Activated CD8-positive, alpha-beta memory T cell treated with anti-CD3 and anti-CD28 coated beads for 36 hours (primary cell): ENCODE data around the gene ARID5B. TPM values are rescaled to one million over a fixed set of nuclear protein-coding genes. Genes with fewer than 3 reads are reported as not detected.
"Not testable (repeated sequence)": the region's sequence is repeated elsewhere in the genome, so short reads cannot be mapped to it uniquely, and the experiment has no call there.

Source experiments
- CTCF ChIA-PET: fragments of 350-600 bp; sonication (Branson Sonifier 250); formaldehyde crosslinking; loops from one replicate; lab custom pipeline; 2021; ENCODE audit warnings: antibody characterized with exemption; lab: Charles Lee
- POLR2A ChIA-PET: fragments of 350-600 bp; sonication (Branson Sonifier 250); formaldehyde crosslinking; loops from one replicate; lab custom pipeline; 2021; ENCODE audit warnings: antibody characterized with exemption; lab: Charles Lee
- total RNA-seq, 2 experiments: library from RNA; stranded (reverse); gene quantifications; one replicate each; pipeline ENCODE4 v1.2.3, GENCODE V29; 2021

Gene ARID5B, protein sequence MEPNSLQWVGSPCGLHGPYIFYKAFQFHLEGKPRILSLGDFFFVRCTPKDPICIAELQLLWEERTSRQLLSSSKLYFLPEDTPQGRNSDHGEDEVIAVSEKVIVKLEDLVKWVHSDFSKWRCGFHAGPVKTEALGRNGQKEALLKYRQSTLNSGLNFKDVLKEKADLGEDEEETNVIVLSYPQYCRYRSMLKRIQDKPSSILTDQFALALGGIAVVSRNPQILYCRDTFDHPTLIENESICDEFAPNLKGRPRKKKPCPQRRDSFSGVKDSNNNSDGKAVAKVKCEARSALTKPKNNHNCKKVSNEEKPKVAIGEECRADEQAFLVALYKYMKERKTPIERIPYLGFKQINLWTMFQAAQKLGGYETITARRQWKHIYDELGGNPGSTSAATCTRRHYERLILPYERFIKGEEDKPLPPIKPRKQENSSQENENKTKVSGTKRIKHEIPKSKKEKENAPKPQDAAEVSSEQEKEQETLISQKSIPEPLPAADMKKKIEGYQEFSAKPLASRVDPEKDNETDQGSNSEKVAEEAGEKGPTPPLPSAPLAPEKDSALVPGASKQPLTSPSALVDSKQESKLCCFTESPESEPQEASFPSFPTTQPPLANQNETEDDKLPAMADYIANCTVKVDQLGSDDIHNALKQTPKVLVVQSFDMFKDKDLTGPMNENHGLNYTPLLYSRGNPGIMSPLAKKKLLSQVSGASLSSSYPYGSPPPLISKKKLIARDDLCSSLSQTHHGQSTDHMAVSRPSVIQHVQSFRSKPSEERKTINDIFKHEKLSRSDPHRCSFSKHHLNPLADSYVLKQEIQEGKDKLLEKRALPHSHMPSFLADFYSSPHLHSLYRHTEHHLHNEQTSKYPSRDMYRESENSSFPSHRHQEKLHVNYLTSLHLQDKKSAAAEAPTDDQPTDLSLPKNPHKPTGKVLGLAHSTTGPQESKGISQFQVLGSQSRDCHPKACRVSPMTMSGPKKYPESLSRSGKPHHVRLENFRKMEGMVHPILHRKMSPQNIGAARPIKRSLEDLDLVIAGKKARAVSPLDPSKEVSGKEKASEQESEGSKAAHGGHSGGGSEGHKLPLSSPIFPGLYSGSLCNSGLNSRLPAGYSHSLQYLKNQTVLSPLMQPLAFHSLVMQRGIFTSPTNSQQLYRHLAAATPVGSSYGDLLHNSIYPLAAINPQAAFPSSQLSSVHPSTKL
- 10 to 100 TPM; 33.1 to 33.4 TPM for total RNA-seq

DNA sequence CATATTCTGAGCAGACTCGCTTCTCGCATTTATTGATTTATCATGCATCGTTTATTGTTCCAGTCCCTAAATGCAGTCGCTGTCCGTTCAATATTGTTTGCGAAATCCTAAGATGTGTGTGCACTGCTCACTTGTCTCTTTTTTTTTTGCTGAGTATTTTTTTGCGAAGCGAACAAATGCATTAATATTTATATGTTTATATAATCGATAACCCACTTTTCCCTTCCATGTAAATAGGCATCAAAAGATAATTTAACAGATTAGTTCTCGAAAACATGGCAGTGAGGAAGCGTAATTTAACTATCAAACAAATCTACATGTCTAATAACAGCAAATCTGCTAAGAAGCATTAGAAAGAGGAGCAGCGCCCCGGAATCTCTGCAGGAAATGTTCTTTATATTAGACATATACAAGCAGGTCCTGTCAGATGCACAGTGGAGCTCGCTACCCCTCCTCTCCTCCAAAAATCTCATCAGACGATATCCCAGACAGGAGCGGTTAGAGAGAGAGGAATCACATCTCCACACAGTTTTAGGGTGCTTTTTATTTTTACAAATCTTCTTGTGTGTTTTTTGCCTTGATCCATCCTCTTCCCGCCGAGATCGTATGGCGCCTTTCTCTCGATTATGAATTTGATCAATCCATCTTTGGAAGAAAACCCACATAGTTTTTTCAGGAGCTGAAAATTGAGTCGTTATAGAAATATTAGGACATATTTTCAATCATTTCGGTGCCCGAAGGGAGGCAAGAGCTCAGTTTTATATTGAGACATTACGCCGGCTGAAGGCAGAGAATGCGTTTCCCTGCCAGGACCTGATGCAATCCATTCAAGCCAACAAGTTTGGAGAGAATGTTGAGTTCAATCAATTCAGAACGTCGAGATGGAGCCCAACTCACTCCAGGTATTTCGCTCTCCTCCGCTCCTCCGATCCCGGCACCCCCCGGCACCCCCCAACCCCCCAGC lies at the start of gene ARID5B:
Gene ARID5B (plus strand): TSS at position 871 of the 964 bp plus-strand sequence. CDS start 11 bp downstream, at position 882.
- ChIA-PET POLR2A (interaction anchor here (0.6 to 6.5 kb wide), 7 partner anchors 37 to 163 kb away, joined by 4 to 102 read pairs (median 7); no protein-coding TSS in a partner anchor), CTCF (interaction anchor here (0.7 to 2.0 kb wide), 5 partner anchors 37 to 153 kb away, joined by 4 to 9 read pairs (median 5); no protein-coding TSS in a partner anchor)

DNA sequence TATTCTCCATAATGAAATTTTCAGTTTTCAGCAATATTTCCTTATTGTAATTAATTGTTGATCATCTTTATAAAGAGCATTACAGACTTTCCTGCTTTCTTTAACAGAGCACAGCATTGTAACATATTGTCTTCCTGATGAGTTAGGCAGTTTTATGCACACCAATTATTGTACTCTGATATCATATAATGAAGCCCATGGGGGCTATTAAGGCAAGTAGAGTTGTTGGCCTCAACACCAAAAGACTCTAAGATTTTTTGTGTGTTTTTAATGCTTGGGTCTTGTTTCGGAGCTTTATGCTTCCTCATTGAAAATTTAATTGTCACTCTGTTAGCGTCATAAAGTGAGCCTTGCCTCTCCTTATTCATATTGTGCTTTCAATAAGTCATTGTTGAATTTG lies 49.2 kb upstream of the ARID5B start:
- ChIA-PET POLR2A (no interaction called here), CTCF (no interaction called here)

DNA sequence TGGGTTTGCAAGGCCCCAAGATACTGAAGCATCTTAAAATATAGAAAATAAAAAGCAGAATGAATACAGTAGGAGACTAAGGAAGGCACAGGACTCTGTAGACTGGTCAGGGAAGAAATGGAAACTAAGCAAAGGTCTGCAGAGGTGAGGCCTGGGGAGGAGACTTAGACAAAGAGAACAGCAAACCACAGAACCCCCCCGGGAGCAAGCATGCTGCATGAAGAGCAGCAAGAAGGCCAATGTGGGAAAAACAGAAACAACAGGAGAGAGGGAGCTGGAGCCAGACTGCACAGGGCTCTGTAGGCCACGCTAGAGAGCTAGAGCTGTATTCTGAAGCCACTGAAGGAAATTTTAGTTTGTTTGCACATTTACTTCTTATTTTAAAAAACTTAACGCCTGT lies 45.7 kb upstream of the ARID5B start:
- CTCF ChIA-PET = interaction anchor here (0.6 kb wide), 1 partner anchor 19 kb away, joined by 3 read pairs; no protein-coding TSS in a partner anchor

DNA sequence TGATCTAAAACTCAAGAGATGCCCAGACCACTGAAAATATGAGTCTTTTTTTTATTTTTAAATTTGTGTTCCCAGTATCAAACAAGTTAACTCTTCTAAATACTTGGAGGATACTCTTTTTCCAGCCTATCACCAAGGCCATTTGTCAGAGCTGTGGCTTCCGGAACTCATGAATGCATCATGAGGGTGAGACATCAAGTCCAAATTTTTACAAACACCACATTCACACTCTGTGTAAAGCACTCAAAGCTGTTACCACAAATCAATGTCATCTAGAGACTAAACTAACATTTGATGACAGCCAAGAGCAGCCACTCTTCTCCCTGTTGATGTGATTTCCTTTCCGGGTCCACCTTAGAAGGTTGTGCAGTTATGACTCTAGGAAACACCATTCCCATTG lies 43.8 kb upstream of the ARID5B start:
- POLR2A ChIA-PET = no interaction called here
- CTCF ChIA-PET = no interaction called here

More for the DNA sequence above, 45.7 kb upstream of the ARID5B start:
- POLR2A ChIA-PET = interaction anchor here (0.6 kb wide), 1 partner anchor 1238 kb away, joined by 5 read pairs; no protein-coding TSS in a partner anchor

DNA sequence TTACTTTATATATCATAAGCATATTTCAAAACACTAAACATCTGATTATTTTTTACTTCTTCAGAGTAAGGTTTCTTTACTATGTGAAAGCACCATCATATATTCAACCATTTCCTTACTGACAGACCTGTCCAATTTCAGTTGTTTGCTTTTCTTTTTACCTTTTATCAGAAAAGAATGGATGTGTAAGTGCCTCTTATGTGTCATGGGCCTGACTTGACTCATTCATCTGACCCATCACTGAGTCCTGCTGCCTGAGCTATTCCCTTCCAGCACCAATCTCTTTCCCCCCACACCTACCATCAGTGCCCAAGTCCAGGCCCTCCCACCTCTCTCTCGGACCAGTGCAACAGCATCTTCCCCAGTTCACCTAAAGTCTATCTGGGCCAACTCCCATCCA lies 41.7 kb upstream of the ARID5B start:
- POLR2A ChIA-PET = no interaction called here
- CTCF ChIA-PET = no interaction called here

DNA sequence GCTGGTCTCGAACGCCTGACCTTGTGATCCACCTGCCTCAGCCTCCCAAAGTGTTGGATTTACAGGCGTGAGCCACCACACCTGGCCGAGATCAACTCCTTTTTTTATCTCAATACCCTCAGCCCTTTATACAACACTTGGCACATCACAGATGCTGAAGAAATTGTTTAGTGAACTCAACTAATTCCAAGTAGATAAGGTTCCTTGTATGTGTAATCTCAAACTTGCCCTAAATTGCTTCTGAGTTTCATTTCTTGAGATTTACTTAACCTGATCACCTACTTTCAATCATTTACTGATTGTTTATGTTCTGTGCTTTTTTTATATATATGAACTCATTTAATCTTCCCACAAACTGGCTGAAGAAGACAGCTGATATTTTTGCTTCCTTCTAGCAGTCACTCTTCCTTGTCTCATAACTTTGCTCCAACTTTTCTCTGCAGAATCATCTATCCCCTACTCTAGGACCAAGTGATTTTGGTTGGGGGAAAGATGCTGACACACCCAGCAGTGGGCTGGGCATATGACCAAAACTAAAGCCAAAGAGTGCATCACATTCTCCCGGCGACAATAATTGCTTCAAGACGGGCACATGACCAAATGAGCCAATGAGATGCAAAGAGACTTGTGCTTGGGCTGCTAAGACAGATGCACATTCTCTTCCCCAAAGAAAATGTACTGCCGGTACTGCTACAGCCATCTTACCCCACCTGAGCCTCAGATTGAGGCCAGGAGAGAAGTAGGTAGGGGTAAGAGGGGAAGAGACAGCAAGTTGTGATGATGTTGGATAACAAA lies 40.3 kb upstream of the ARID5B start:
- CTCF ChIA-PET = no interaction called here
- POLR2A ChIA-PET = no interaction called here

DNA sequence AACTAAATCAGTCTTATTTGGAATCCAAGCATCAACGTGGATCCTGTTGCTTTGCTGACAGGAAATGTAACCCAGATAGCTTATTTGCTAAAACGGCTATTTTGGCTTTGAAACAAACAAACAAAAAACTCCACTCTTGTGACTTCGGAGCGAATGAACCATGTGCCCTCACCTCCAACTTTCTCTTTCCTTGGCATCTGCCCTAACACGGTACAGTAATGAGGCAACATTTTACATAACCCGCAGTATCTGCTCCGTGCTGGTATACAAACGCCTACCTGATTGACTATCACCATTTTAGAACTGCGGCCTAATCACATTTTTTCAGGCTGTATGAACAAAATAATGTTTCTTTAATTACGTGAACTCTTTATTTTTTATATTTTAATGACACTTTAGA lies 37.5 kb upstream of the ARID5B start:
- CTCF ChIA-PET = no interaction called here

DNA sequence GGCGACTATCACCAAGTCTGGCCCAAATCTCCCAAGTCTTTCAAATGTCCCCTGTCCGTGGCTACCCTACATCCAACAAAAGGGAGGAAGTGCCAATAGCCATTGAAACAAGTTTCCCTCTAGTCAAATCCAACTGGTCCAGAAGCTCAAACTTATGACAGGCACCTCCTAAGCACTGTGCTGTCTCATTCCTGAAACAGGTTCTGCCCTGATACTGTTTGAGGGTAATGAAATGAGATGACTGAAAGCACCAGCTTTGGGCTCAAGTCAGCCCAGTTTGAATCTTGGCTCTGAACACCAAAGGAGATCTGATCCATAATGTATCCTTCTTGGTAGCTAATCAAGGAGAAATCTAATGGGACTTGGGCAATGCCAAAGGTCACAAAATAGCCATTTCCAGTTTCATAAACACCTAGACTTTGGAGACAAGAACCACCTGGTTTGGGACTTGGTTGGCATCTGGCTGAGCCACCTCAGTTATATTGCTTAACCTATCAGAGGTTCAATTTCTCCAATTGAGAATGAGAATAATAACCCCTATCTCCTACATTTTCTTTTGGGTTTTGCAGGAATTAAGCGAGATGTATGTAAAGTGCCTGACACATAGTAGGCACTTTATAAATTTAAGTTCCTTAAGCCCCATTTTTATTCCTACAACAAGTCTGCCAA lies 34.7 kb upstream of the ARID5B start:
- CTCF ChIA-PET = interaction anchor here (0.7 to 1.3 kb wide), 5 partner anchors 10 to 260 kb away, joined by 3 to 4 read pairs (median 3); no protein-coding TSS in a partner anchor
- POLR2A ChIA-PET = interaction anchor here (0.6 kb wide), 1 partner anchor 180 kb away, joined by 3 read pairs; no protein-coding TSS in a partner anchor

More for the DNA sequence above, 37.5 kb upstream of the ARID5B start:
- POLR2A ChIA-PET = no interaction called here

DNA sequence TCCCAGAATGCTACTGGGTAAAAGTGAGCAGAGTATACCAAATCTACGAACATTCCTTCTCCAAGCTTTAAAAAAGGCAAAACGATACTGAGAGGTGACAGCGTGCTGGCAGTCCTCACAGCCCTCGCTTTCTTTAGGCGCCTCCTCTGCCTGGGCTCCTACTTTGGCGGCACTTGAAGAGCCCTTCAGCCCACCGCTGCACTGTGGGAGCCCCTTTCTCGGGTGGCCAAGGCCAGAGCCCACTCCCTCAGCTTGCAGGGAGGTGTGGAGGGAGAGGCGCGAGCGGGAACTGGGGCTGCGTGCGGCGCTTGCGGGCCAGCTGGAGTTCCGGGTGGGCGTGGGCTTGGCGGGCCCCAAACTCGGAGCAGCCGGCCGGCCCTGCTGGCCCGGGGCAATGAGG lies 34.1 kb upstream of the ARID5B start:
- POLR2A ChIA-PET = not testable (repeated sequence)
- CTCF ChIA-PET = interaction anchor here (1.1 to 1.3 kb wide), 2 partner anchors 9 to 19 kb away, joined by 3 to 4 read pairs; no protein-coding TSS in a partner anchor

DNA sequence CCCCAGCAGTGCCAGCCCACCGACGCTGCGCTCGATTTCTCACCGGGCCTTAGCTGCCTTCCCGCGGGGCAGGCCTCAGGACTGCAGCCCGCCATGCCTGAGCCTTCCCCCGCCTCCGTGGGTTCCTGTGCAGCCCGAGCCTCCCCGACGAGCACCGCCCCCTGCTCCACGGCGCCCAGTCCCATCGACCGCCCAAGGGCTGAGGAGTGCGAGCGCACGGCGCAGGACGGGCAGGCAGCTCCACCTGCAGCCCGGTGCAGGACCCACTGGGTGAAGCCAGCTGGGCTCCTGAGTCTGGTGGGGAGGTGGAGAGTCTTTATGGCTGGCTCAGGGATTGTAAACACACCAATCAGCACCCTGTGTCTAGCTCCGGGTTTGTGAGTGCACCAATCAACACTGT lies 33.7 kb upstream of the ARID5B start:
- ChIA-PET CTCF (interaction anchor here (1.3 kb wide), 2 partner anchors 9 to 18 kb away, joined by 3 to 4 read pairs; no protein-coding TSS in a partner anchor), POLR2A (interaction anchor here (0.5 kb wide), 1 partner anchor 53 kb away, joined by 4 read pairs; no protein-coding TSS in a partner anchor)

DNA sequence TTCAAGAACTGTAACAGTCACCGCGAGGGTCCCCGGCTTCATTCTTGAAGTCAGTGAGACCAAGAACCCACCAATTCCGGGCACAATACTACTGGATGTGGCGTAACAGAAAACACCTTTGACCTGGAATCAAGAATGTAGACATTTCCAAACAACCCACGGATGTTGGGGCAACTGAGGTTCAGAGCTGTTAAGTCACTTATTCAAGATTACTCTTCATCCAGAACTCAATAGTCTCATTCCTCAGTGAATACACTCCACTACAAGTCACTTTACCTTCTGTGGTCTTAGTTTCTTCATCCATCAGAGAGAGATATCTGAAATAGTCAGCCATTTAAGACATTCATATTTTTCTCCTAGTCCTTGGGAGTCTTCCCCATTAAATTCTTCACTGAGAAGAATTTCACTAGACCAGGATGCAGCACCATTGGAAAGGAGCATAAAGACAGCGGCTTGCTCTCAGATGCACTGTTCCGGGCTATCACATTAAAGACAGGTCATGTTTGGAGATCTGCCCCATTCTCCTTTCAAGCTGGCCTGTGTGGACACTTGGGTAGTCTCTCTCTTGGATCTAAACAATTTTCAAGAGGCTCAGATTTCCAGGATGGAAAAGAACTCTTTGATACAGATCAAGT lies 32.3 kb upstream of the ARID5B start:
- POLR2A ChIA-PET = no interaction called here

DNA sequence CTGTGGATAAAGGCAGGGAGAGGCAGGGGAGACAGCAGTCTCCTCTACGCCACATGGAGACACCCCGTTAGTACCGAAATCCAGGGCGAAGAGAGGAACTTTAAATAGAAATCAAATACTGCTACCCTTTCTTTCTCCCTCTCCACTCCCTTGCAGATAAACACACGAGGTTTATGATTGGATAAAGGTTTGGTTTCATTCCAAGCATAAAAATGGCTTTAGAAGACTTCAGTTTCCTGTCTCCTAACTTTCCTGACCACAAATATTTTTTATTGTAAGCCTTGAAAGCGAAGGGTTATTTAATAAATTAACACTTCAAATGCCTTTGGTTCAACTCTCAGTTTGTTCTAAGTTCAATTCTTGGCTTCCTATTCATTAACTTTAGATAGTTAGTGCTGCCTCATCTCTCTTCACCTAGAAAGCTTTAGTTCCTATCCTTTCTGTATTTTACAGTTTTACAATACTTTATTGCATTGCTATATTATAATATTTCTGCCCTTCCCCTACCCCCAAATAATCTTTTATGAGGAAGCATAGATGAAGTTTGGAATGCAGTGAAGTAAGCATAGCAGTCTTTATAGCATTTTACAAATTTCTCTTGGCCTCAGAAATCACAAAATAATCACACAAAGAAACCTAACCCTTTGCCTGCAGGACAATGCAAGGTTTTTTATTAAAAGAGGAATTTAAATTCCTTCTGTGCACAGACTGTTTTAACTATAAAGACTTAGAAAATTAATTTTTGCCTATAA lies 31.5 kb upstream of the ARID5B start:
- CTCF ChIA-PET = interaction anchor here (0.7 kb wide), 1 partner anchor 9 kb away, joined by 3 read pairs; no protein-coding TSS in a partner anchor
- POLR2A ChIA-PET = no interaction called here

More for the DNA sequence above, 32.3 kb upstream of the ARID5B start:
- CTCF ChIA-PET = interaction anchor here (0.7 to 1.3 kb wide), 2 partner anchors 9 to 16 kb away, joined by 3 read pairs; no protein-coding TSS in a partner anchor

DNA sequence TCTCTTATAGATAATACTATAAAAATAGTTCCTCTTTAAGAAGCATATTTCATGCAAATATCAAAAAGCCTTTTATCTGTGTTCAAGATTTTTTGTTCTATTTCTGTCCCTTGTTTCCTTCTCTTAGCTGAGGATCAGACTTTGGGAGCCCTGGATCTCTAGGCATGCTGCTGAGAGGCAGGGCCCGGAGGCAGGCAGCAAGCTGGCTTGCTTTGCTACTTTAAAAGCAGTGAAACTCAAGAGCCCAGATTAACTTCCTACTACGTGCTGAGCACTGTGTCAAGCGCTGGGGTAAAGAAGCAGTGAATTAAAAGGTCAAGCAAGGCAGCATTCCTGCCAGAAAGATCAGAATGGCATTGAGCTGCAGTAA lies 31.0 kb upstream of the ARID5B start:
- ChIA-PET CTCF (no interaction called here), POLR2A (no interaction called here)

DNA sequence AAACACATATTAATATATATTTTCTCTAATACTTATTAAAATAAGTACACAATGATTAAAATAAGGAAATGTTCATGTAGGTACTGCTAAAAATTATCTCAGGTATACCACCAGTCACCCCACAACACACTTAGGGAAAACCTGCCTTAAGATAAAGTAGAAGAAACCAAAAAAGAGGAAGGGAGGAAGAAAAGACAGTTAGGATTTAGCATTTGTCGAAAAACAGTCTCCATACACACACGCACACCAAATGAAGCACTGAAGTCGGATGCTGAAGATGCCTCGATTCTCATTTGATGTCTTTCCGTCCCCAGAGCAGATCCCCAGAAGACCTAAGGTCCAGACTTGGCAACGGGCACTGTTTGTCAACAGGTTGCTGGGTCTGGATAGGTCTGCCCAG lies 30.0 kb upstream of the ARID5B start:
- ChIA-PET POLR2A (no interaction called here), CTCF (no interaction called here)
